WTC11 (cell line): Measurements from ENCODE around the gene DCUN1D5. TPM values are rescaled to one million over a fixed set of nuclear protein-coding genes. Genes with fewer than 3 reads are reported as not detected.

Experiments used
- ATF1 ChIP-seq: sonication (generic); formaldehyde crosslinking; IDR thresholded peaks from 2 replicates; pipeline ENCODE4 v1.8.1; 2023; ENCODE audit warnings: mild to moderate bottlenecking, moderate library complexity, missing genetic modification reagents
- CREM ChIP-seq: sonication (generic); formaldehyde crosslinking; IDR thresholded peaks from 2 replicates; pipeline ENCODE4 v1.8.1; 2022; ENCODE audit warnings: mild to moderate bottlenecking, missing genetic modification reagents, moderate library complexity
- ESRRA ChIP-seq: sonication (generic); formaldehyde crosslinking; IDR thresholded peaks from 2 replicates; pipeline ENCODE4 v1.8.1; 2022; ENCODE audit warnings: mild to moderate bottlenecking, missing genetic modification reagents, borderline replicate concordance
- FOXK1 ChIP-seq: sonication (generic); formaldehyde crosslinking; IDR thresholded peaks from 2 replicates; pipeline ENCODE4 v1.8.0; 2022; ENCODE audit warnings: mild to moderate bottlenecking, moderate library complexity, missing genetic modification reagents
- MXD4 ChIP-seq: fragments of 250-450 bp; sonication (Bioruptor Pico); IDR thresholded peaks from 2 replicates; pipeline ENCODE4 v1.8.0; 2021; ENCODE audit warnings: mild to moderate bottlenecking, moderate library complexity, borderline replicate concordance
- RELA ChIP-seq: sonication (generic); formaldehyde crosslinking; IDR thresholded peaks from 2 replicates; pipeline ENCODE4 v1.8.1; 2022; ENCODE audit warnings: missing genetic modification reagents, mild to moderate bottlenecking, borderline replicate concordance
- TEAD1 ChIP-seq: sonication (generic); formaldehyde crosslinking; IDR thresholded peaks from 2 replicates; pipeline ENCODE4 v1.8.0; 2022; ENCODE audit warnings: mild to moderate bottlenecking, missing genetic modification reagents
- ZNF219 ChIP-seq: sonication (generic); formaldehyde crosslinking; IDR thresholded peaks from 2 replicates; pipeline ENCODE4 v1.8.0; 2023; ENCODE audit warnings: missing genetic modification reagents, mild to moderate bottlenecking, borderline replicate concordance
- ZNF232 ChIP-seq: sonication (generic); formaldehyde crosslinking; IDR thresholded peaks from 2 replicates; pipeline ENCODE4 v1.8.0; 2022; ENCODE audit warnings: mild to moderate bottlenecking, missing genetic modification reagents
- ZNF423 ChIP-seq: fragments of 250-450 bp; sonication (Bioruptor Pico); IDR thresholded peaks from 2 replicates; pipeline ENCODE4 v2.1.2; 2022; ENCODE audit warnings: mild to moderate bottlenecking, moderate library complexity
- total RNA-seq: library from RNA; stranded (reverse); gene quantifications from 3 replicates; pipeline ENCODE4 v1.2.3, GENCODE V29; 2021
- TF ChIP-seq, protein P1 (sequence below): sonication (generic); formaldehyde crosslinking; IDR thresholded peaks from 2 replicates; pipeline ENCODE4 v1.8.1; 2022; ENCODE audit warnings: low read depth, missing genetic modification reagents, borderline replicate concordance
- TF ChIP-seq, protein P2 (sequence below): fragments of 250-450 bp; sonication (Bioruptor Pico); IDR thresholded peaks from 2 replicates; pipeline ENCODE4 v1.9.0; 2021; ENCODE audit warnings: mild to moderate bottlenecking
- TF ChIP-seq, protein P3 (sequence below): sonication (generic); formaldehyde crosslinking; conservative IDR thresholded peaks from 2 replicates; pipeline ENCODE4 v1.8.1; 2023; ENCODE audit warnings: mild to moderate bottlenecking, low read depth, missing genetic modification reagents, moderate library complexity
- TF ChIP-seq, protein P4 (sequence below): sonication (generic); formaldehyde crosslinking; IDR thresholded peaks from 2 replicates; pipeline ENCODE4 v1.8.0; 2022; ENCODE audit warnings: missing genetic modification reagents
- TF ChIP-seq, protein P5 (sequence below): sonication (generic); formaldehyde crosslinking; IDR thresholded peaks from 2 replicates; pipeline ENCODE4 v1.8.1; 2023; ENCODE audit warnings: mild to moderate bottlenecking, missing genetic modification reagents, moderate library complexity
- TF ChIP-seq, protein P6 (sequence below): sonication (generic); formaldehyde crosslinking; IDR thresholded peaks from 2 replicates; pipeline ENCODE4 v1.8.0; 2022; ENCODE audit warnings: mild to moderate bottlenecking, missing genetic modification reagents
- TF ChIP-seq, protein P7 (sequence below): sonication (generic); formaldehyde crosslinking; IDR thresholded peaks from 2 replicates; pipeline ENCODE4 v1.8.1; 2023; ENCODE audit warnings: mild to moderate bottlenecking, moderate library complexity, missing genetic modification reagents
- TF ChIP-seq, protein P8 (sequence below): fragments of 250-450 bp; sonication (Bioruptor Pico); IDR thresholded peaks from 2 replicates; pipeline ENCODE4 v1.8.0; 2021; ENCODE audit warnings: mild to moderate bottlenecking
- TF ChIP-seq, protein P9 (sequence below): sonication (generic); formaldehyde crosslinking; IDR thresholded peaks from 2 replicates; pipeline ENCODE4 v1.8.0; 2022; ENCODE audit warnings: mild to moderate bottlenecking, missing genetic modification reagents
- TF ChIP-seq, protein P10 (sequence below): sonication (generic); formaldehyde crosslinking; IDR thresholded peaks from 2 replicates; pipeline ENCODE4 v1.8.1; 2022; ENCODE audit warnings: low read depth, mild to moderate bottlenecking, moderate library complexity, missing genetic modification reagents, borderline replicate concordance

DCUN1D5 gene
- total RNA-seq, 1 experiment from 2014 or later: 98.2 TPM

DNA sequence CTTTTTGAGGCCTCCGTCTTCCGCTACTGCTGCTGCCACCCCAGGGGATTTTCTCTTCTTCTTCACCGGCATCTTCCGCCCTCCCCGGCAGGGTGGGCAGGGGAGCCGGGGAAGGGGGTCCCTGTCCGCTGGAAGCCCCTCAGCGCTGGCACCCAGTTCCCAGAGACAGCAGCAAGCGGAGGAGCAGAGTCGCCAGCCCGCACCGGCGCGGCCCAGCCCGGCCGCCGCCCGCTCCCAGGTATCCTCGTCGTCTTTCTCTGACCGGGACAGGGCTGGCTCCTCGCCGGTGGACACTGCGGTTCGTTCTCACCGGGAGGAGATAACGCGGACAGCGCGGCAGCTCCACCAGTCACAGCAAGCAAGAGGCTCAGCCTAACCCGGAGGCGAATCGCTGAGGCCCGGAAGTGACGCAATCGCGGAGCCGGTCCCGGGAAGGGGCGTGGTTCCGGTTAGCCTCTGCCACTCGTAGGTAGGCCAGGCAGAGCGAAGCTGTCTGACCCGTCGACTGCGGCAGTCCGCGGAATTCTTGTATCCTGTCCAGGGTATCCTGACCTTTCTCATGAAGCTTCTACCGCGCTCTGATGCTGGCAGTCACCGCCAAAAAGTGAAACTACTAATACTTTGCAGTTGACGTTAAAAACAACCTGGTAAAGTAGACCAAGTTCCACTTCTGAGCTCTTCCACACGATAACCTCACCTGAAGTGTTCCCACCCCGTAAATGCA lies at the start of gene DCUN1D5 (continued):
- TF ChIP-seq, protein P1, sequence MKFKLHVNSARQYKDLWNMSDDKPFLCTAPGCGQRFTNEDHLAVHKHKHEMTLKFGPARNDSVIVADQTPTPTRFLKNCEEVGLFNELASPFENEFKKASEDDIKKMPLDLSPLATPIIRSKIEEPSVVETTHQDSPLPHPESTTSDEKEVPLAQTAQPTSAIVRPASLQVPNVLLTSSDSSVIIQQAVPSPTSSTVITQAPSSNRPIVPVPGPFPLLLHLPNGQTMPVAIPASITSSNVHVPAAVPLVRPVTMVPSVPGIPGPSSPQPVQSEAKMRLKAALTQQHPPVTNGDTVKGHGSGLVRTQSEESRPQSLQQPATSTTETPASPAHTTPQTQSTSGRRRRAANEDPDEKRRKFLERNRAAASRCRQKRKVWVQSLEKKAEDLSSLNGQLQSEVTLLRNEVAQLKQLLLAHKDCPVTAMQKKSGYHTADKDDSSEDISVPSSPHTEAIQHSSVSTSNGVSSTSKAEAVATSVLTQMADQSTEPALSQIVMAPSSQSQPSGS (CRISPR knock-in tag): no peak
- TF ChIP-seq CREM (CRISPR knock-in tag) (peak; percentile 95), ZNF423 (CRISPR knock-in tag) (no peak), ESRRA (peak; percentile 57; the same call in 1 of the 2 replicates), FOXK1 (CRISPR knock-in tag) (peak; percentile 87), ZNF232 (peak; percentile 52; the same call in 1 of the 2 replicates), ATF1 (no peak), RELA (CRISPR knock-in tag) (no peak), TEAD1 (CRISPR knock-in tag) (peak; percentile 67; the same call in 1 of the 2 replicates), MXD4 (CRISPR knock-in tag) (no peak), ZNF219 (CRISPR knock-in tag) (no peak; the same call in 1 of the 2 replicates)
- TF ChIP-seq, protein P2, sequence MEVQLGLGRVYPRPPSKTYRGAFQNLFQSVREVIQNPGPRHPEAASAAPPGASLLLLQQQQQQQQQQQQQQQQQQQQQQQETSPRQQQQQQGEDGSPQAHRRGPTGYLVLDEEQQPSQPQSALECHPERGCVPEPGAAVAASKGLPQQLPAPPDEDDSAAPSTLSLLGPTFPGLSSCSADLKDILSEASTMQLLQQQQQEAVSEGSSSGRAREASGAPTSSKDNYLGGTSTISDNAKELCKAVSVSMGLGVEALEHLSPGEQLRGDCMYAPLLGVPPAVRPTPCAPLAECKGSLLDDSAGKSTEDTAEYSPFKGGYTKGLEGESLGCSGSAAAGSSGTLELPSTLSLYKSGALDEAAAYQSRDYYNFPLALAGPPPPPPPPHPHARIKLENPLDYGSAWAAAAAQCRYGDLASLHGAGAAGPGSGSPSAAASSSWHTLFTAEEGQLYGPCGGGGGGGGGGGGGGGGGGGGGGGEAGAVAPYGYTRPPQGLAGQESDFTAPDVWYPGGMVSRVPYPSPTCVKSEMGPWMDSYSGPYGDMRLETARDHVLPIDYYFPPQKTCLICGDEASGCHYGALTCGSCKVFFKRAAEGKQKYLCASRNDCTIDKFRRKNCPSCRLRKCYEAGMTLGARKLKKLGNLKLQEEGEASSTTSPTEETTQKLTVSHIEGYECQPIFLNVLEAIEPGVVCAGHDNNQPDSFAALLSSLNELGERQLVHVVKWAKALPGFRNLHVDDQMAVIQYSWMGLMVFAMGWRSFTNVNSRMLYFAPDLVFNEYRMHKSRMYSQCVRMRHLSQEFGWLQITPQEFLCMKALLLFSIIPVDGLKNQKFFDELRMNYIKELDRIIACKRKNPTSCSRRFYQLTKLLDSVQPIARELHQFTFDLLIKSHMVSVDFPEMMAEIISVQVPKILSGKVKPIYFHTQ (CRISPR knock-in tag): no peak
- TF ChIP-seq, protein P3, sequence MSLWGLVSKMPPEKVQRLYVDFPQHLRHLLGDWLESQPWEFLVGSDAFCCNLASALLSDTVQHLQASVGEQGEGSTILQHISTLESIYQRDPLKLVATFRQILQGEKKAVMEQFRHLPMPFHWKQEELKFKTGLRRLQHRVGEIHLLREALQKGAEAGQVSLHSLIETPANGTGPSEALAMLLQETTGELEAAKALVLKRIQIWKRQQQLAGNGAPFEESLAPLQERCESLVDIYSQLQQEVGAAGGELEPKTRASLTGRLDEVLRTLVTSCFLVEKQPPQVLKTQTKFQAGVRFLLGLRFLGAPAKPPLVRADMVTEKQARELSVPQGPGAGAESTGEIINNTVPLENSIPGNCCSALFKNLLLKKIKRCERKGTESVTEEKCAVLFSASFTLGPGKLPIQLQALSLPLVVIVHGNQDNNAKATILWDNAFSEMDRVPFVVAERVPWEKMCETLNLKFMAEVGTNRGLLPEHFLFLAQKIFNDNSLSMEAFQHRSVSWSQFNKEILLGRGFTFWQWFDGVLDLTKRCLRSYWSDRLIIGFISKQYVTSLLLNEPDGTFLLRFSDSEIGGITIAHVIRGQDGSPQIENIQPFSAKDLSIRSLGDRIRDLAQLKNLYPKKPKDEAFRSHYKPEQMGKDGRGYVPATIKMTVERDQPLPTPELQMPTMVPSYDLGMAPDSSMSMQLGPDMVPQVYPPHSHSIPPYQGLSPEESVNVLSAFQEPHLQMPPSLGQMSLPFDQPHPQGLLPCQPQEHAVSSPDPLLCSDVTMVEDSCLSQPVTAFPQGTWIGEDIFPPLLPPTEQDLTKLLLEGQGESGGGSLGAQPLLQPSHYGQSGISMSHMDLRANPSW (CRISPR knock-in tag): no peak
- TF ChIP-seq, protein P4, sequence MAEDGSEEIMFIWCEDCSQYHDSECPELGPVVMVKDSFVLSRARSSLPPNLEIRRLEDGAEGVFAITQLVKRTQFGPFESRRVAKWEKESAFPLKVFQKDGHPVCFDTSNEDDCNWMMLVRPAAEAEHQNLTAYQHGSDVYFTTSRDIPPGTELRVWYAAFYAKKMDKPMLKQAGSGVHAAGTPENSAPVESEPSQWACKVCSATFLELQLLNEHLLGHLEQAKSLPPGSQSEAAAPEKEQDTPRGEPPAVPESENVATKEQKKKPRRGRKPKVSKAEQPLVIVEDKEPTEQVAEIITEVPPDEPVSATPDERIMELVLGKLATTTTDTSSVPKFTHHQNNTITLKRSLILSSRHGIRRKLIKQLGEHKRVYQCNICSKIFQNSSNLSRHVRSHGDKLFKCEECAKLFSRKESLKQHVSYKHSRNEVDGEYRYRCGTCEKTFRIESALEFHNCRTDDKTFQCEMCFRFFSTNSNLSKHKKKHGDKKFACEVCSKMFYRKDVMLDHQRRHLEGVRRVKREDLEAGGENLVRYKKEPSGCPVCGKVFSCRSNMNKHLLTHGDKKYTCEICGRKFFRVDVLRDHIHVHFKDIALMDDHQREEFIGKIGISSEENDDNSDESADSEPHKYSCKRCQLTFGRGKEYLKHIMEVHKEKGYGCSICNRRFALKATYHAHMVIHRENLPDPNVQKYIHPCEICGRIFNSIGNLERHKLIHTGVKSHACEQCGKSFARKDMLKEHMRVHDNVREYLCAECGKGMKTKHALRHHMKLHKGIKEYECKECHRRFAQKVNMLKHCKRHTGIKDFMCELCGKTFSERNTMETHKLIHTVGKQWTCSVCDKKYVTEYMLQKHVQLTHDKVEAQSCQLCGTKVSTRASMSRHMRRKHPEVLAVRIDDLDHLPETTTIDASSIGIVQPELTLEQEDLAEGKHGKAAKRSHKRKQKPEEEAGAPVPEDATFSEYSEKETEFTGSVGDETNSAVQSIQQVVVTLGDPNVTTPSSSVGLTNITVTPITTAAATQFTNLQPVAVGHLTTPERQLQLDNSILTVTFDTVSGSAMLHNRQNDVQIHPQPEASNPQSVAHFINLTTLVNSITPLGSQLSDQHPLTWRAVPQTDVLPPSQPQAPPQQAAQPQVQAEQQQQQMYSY (CRISPR knock-in tag): no peak
- TF ChIP-seq, protein P5, sequence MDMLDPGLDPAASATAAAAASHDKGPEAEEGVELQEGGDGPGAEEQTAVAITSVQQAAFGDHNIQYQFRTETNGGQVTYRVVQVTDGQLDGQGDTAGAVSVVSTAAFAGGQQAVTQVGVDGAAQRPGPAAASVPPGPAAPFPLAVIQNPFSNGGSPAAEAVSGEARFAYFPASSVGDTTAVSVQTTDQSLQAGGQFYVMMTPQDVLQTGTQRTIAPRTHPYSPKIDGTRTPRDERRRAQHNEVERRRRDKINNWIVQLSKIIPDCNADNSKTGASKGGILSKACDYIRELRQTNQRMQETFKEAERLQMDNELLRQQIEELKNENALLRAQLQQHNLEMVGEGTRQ (CRISPR knock-in tag): no peak
- TF ChIP-seq, protein P6, sequence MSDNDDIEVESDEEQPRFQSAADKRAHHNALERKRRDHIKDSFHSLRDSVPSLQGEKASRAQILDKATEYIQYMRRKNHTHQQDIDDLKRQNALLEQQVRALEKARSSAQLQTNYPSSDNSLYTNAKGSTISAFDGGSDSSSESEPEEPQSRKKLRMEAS: peak; percentile 67
- TF ChIP-seq, protein P7, sequence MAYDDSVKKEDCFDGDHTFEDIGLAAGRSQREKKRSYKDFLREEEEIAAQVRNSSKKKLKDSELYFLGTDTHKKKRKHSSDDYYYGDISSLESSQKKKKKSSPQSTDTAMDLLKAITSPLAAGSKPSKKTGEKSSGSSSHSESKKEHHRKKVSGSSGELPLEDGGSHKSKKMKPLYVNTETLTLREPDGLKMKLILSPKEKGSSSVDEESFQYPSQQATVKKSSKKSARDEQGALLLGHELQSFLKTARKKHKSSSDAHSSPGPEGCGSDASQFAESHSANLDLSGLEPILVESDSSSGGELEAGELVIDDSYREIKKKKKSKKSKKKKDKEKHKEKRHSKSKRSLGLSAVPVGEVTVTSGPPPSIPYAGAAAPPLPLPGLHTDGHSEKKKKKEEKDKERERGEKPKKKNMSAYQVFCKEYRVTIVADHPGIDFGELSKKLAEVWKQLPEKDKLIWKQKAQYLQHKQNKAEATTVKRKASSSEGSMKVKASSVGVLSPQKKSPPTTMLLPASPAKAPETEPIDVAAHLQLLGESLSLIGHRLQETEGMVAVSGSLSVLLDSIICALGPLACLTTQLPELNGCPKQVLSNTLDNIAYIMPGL: peak; percentile 57; the same call in 1 of the 2 replicates
- TF ChIP-seq, protein P8, sequence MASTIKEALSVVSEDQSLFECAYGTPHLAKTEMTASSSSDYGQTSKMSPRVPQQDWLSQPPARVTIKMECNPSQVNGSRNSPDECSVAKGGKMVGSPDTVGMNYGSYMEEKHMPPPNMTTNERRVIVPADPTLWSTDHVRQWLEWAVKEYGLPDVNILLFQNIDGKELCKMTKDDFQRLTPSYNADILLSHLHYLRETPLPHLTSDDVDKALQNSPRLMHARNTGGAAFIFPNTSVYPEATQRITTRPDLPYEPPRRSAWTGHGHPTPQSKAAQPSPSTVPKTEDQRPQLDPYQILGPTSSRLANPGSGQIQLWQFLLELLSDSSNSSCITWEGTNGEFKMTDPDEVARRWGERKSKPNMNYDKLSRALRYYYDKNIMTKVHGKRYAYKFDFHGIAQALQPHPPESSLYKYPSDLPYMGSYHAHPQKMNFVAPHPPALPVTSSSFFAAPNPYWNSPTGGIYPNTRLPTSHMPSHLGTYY (CRISPR knock-in tag): no peak
- TF ChIP-seq, protein P9, sequence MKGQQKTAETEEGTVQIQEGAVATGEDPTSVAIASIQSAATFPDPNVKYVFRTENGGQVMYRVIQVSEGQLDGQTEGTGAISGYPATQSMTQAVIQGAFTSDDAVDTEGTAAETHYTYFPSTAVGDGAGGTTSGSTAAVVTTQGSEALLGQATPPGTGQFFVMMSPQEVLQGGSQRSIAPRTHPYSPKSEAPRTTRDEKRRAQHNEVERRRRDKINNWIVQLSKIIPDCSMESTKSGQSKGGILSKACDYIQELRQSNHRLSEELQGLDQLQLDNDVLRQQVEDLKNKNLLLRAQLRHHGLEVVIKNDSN: no peak
- TF ChIP-seq, protein P10, sequence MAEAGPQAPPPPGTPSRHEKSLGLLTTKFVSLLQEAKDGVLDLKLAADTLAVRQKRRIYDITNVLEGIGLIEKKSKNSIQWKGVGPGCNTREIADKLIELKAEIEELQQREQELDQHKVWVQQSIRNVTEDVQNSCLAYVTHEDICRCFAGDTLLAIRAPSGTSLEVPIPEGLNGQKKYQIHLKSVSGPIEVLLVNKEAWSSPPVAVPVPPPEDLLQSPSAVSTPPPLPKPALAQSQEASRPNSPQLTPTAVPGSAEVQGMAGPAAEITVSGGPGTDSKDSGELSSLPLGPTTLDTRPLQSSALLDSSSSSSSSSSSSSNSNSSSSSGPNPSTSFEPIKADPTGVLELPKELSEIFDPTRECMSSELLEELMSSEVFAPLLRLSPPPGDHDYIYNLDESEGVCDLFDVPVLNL: no peak
